D721Med (cell line): Measurements from ENCODE around the gene MON1A.
"Not testable (repeated sequence)": the region's sequence is repeated elsewhere in the genome, so short reads cannot be mapped to it uniquely, and the experiment has no call there.

Source experiments
- DNase-seq: peaks from one replicate; pipeline ENCODE4 v3.0.0; 2011; ENCODE audit warnings: low spot score; ENCODE audit not compliant: insufficient read length
- FAIRE-seq: peaks from 2 replicates; lab custom pipeline; 2011; peaks lifted over from hg19 to GRCh38; lab: Jason Lieb, UNC
- TF ChIP-seq, protein P1 (sequence below): IDR thresholded peaks from 2 replicates; pipeline ENCODE4 v1.5.1; 2012; ENCODE audit warnings: mild to moderate bottlenecking, control low read depth; ENCODE audit not compliant: insufficient read depth; ENCODE audit errors: missing control alignments

Gene MON1A

DNA sequence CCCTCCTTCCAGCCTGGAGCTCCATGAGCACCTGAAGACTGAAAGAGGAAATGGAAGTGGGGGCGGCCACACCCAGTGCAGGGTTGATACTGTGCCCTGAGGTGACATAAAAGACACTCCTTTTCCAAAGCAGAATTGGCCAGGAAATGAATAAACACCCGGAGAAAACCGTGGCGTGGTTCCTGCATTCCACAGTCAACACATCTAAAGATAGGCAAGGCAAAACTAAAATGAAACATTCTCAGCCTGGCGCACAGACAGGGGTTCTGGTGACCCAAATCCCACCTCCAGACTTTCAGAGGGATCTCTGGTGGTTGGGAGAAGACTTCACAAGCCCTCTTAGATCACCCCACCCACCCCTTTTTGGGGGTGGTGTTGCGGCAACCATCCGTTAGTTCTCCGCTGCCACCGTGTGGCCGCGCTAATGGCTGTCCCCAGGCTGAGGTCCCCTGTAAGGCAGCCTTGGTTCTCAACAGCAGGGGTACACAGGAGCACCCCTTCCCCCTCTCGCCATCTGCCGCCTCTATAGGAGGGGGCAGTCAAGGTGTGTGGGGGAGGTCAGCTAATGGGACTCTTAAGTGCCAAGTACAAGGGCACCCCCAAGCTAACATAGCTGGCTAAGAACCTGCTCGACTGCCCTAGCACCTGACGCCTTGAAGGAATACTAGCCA is 23.4 kb downstream of the MON1A start:
- FAIRE-seq (no peak), DNase-seq (peak; percentile 65)
- TF ChIP-seq, protein P1, sequence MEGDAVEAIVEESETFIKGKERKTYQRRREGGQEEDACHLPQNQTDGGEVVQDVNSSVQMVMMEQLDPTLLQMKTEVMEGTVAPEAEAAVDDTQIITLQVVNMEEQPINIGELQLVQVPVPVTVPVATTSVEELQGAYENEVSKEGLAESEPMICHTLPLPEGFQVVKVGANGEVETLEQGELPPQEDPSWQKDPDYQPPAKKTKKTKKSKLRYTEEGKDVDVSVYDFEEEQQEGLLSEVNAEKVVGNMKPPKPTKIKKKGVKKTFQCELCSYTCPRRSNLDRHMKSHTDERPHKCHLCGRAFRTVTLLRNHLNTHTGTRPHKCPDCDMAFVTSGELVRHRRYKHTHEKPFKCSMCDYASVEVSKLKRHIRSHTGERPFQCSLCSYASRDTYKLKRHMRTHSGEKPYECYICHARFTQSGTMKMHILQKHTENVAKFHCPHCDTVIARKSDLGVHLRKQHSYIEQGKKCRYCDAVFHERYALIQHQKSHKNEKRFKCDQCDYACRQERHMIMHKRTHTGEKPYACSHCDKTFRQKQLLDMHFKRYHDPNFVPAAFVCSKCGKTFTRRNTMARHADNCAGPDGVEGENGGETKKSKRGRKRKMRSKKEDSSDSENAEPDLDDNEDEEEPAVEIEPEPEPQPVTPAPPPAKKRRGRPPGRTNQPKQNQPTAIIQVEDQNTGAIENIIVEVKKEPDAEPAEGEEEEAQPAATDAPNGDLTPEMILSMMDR: peak; percentile 60

DNA sequence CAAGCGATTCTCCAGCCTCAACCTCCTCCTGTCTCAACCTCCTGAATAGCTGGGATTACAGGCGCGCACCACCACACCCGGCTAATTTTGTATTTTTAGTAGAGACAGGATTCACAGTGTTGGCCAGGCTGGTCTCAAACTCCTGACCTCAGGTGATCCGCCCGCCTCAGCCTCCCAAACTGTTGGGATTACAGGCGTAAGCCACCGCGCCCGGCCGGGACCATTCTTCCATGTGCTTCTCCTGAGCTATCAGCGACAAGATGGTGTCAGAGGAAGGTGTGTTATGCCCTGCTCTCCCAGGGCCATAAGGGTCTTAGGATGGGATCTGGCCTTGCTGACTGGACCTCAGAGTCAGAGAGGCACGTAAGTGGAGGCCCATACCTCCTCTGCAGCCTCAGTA is 25.2 kb downstream of the MON1A start:
- DNase-seq: peak; percentile 10
- FAIRE-seq: not testable (repeated sequence)

DNA sequence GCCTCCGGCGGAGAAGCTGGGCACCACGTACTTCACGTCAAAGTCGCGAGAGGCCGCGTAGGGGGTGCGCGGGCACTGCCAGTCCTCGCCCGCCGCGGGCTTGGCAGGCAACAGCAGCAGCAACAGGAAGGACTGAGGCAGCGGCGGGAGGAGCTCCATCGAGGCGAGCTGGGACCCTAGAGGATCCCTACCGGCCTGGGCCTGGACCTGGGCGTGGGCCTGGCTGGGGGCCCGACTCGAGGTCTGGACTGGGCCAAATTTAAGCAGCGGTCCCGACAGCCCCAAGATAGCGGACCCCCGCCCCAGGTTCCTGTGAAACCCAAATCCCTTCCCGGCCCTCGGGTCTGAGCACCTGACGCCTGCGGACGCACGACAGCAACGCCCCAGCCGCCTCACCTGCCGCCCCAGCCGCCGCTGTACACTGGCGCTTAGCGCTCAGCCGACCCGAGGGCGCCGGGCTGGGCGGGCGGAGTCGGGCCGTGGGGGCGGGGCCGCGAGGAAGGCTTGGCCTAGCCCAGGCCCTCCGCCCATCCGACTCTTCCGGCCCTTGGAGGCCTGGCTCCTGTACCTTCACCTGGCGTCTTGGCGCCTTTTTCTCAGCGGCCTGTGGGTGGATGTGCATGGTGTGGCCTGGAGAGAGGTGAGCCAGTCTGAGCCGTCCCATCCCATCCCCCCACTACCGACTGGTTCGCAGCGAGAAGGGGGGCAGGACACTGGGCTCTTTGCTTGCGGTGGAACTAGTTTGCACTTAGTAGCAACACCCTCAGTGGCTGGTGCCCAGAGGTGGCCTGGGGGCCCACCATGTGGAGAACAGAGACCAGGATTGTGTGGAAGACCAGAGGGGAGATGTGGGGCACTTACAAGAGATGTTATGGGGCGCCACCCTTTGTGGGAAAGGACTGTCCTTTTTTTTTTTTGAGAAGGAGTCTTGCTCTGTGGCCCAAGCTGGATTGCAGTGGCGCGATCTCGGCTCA is 25.9 kb downstream of the MON1A start, which contains the start of gene MST1R:
MST1R (minus strand) TSS at position 423 of the 974 bp plus-strand sequence; CDS start at position 159, 264 bp downstream.
- DNase-seq (peak; percentile 11), FAIRE-seq (no peak)
- TF ChIP-seq, protein P1: no peak

DNA sequence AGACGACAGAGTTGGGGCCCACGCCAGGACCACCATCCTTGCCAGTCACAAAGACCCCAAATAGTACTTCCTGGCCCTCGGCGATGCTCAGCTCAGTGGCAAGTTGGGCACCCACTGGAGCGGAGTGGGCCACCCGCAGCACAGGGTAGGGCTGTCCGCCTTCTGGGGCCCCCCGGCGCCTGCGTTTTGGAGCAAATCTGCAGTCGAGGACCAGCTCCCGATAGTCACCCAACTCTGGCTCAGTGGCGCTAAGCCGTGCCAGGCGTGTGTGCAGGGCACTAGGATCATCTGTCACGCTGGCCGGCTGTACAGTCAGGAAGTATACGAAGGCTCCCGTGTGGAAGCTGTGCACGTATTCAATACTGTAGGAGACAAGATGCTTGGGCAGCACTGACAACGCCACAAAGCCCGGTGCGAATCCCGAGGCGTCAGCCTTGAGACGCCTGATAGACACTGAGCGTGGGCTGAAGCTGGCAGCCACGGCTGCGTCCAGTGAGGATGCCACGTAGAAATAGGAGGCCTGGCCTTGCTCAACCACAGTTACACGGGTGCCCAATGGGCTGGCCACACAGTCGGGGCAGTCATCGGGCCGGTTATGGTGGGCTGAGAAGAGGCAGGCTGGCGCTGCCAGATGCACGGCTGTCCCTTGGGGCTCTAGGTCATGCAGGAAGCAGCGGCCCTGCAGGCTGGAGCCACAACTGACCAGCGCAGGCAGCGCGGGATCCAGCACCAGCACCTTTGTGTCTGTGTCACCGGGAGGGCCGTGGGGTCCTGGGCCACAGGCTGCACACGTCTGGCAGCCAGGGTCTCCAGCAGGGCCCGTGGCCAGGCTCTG is 26.9 kb downstream of the MON1A start:
- FAIRE-seq (no peak), DNase-seq (peak; percentile 9)
- TF ChIP-seq, protein P1: no peak

DNA sequence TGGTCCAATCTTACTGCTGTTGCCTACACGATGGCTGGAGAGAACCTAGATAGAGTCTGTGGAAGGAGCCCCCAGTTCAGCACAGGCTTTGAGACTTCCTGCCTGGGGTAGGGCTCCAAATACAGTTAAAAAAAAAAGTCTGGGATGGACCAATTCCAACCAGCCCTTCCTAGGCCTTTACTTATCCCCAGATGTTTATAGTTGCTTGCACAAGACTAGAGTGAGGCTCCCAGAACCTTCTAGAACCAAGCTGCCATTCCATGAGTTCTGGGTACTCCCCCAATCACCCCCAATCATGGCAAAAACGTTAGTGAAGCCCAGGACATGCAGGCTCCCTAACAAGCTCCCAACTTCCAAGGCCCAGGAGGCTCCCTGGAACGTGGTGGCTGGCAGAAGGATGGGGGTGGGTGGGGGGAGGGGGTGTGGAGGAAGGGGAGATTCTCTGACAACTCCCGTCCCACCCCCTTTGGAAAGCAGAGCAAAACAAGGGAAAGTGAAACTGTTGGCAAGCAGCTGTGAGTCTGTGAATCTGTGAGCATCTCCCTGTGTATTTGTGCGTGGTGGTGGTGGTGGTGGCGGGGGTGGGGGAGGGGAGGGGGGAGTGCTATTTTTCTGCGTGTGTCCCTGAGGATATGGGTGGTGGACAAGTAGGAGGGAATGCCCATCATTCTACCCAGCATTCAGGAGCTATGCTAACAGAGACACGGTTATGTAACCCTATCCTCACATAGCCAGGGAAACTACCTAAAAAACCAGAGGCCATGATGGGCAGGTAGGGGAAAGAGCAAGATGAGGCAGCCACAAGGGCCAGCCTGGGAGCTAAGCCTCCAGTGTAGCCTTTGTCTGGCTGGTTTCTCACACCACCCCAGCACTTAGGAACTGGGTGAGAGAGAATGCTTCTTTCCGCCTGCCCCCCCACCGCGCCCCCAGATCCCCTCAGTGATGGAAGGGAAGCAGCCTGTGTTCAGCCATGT is 28.0 kb downstream of the MON1A start:
- no peak for DNase-seq
- FAIRE-seq: no peak
- TF ChIP-seq, protein P1: no peak

DNA sequence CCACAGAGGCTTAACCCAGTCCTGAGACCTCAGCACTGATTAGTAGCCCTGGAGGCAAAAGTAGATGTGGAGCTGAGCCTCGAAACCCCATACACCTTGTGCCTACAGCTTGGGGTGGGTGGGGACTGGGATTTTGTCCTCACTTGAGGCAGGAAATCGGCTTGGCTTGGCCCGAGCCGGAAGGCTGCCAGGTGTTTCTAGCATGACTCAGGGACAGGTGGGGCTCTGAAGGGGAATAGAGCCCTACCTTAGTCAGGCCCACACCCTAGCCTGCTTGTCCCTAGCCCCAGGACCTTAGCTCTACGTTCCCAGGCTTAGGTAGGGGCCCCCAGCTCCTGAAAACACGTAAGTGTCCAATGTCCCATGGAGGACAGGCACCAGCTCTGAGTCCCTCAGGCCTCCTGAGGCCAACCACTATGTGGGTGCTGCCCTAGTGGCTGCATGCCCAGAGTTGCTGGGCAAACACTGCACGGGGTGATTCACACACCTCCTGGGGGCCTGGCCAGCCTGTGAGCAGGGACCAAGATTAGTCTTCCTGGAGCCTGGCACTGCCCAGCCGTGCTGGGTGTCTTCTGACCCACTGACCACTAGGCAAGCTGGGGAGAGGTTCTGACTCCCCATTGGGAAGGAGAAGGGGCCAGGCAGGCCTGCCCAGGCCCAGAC is 29.0 kb downstream of the MON1A start:
- no peak for DNase-seq
- no peak for FAIRE-seq
- TF ChIP-seq, protein P1: no peak
